A549 treated with AZD2906 at 1 μM for 4 hours (cell line): ENCODE measurements around the gene SPEF1. TPM values are rescaled to one million over a fixed set of nuclear protein-coding genes. Genes with fewer than 3 reads are reported as not detected.

Experiments used
- total RNA-seq: library from RNA; stranded (reverse); fragments of 200-300 nt; extraction: Qiagen RNA extraction; gene quantifications from 5 replicates; pipeline ENCODE4 v1.2.3, GENCODE V29; 2022

Gene SPEF1, protein sequence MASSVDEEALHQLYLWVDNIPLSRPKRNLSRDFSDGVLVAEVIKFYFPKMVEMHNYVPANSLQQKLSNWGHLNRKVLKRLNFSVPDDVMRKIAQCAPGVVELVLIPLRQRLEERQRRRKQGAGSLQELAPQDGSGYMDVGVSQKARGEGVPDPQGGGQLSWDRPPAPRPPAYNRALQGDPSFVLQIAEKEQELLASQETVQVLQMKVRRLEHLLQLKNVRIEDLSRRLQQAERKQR
- total RNA-seq, result 1.1 to 2.3 TPM (median 1.9 TPM) in 5 replicates

DNA sequence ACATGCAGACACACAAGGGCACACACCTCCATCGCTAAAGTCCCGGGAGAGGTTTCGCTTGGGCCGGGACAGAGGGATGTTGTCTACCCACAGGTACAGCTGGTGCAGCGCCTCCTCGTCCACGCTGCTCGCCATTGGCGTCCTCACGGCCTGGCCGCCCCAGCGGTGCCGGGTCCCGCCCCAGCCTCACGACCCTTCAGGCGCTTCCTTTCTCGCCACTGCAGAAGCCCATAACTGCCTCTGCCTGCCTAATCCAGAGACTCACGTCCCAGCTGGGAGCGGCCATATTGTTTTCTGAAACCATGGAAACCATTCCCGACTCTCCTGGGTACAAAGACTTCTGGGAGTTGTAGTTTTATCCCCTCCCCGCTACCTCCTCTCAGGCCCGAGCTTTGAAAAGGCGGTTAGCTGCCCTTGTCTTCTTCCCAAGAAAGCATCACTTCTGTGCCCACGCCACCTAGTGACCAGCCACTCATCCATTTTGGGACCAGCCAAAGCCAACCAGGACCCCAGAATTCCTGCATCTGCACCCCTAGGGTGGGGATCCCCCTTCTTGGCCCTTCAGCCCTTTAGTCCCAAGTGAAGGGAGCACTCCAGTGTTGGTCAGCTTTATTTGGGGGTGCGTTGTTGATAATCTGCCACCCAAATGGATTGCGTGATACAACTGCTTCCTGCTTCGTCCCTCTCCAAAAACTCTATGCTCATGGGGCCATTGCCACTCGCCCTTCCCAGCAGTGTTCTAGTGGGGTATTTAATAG is at the start of gene SPEF1:
TSS of gene SPEF1 (minus strand) at position 296 of the 758 bp plus-strand sequence. CDS start at position 135, 161 bp downstream.

GRCh38 chr20:3820048-3820900 is 39.0 kb upstream of the SPEF1 start, which contains the start of gene AP5S1:
AP5S1 (plus strand) TSS chr20:3820547; CDS start chr20:3822118, 1,571 bp downstream.

GRCh38 chr20:3795511-3796468 is 14.5 kb upstream of the SPEF1 start, which contains the start of gene CDC25B:
CDC25B (plus strand) TSS chr20:3796310; CDS start chr20:3796532, 222 bp downstream.

DNA sequence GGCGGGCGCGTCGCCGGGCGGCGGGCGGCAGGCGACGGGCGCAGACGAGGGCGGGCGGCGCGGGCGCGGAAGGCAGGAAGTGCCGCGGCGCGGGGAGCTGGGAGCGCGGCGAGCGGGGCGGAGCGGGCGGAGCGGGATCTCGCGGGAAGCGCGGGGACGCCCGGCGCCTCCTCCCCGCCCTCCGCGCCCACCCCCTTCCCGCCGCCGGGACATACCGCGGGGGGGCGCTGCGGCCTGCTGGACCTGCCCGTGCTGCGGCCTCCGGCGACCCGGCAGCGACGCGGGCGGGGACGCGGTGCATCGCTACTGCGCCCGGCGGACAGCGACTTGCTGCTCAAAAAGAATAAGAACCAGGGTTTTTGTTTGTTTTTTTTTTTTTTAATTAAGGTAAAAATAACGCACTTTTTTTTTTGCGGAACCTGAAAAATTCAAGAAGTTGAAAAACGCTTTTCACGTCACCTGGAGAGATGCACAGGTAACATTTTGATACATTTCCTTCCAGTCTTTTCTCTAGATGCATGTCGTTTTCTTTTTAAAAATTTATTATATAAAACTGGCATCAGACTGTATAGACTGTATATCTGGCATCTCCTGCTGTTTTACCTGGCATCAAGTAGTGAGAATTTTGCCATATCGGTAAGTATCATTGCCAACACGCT is 5.5 kb upstream of the SPEF1 start, which contains the start of gene CENPB:
TSS of gene CENPB (minus strand) at position 76 of the 659 bp plus-strand sequence. CDS start 257 bp downstream, outside the sequence.

GRCh38 chr20:3767427-3768341 is 13.6 kb downstream of the SPEF1 start, which contains the start of gene ADISSP:
ADISSP (minus strand) TSS chr20:3767753; CDS start chr20:3760100, 7,653 bp downstream.

GRCh38 chr20:3732327-3733118 is 48.7 kb downstream of the SPEF1 start, which contains the start of gene HSPA12B:
HSPA12B (plus strand) TSS chr20:3732685; CDS start chr20:3738675, 5,990 bp downstream.

Other genes starting within 250 kb of the SPEF1 start
- not detected in 5 replicates for gene GFRA4, start 118.0 kb downstream of the SPEF1 start, total RNA-seq
- gene ADAM33, start 99.4 kb downstream of the SPEF1 start, total RNA-seq, result 0.04 to 0.09 TPM (median 0.06 TPM) in 5 replicates
- 0.02 TPM in 2 of 5 replicates, not detected in the others for gene SIGLEC1, start 68.8 kb downstream of the SPEF1 start, total RNA-seq
- 0.40 to 0.77 TPM (median 0.60 TPM) in 5 replicates for gene HSPA12B, start 48.8 kb downstream of the SPEF1 start, total RNA-seq
- 102 to 175 TPM (median 168 TPM) in 5 replicates for gene ADISSP, start 13.7 kb downstream of the SPEF1 start, total RNA-seq
- gene CENPB, start 5.3 kb upstream of the SPEF1 start, total RNA-seq, result 92.6 to 127 TPM (median 118 TPM) in 5 replicates
- 176 to 213 TPM (median 208 TPM) in 5 replicates for gene CDC25B, start 14.9 kb upstream of the SPEF1 start, total RNA-seq
- 12.7 to 18.6 TPM (median 16.9 TPM) in 5 replicates for gene AP5S1, start 39.1 kb upstream of the SPEF1 start, total RNA-seq
- 18.4 to 22.7 TPM (median 20.9 TPM) in 5 replicates for gene MAVS, start 65.4 kb upstream of the SPEF1 start, total RNA-seq
- gene PANK2, start 107.9 kb upstream of the SPEF1 start, total RNA-seq, result 50.1 to 57.6 TPM (median 51.2 TPM) in 5 replicates
- 13.0 to 15.5 TPM (median 15.4 TPM) in 5 replicates for gene RNF24, start 234.1 kb upstream of the SPEF1 start, total RNA-seq